HG03457 (cell line): ENCODE measurements around the gene FAM222A.

Source experiments
- ATAC-seq: cut with Tn5 transposase; IDR thresholded peaks from one replicate; pipeline ENCODE4 v1.9.1; 2021; ENCODE audit warnings: moderate number of reproducible peaks; ENCODE audit not compliant: unreplicated experiment

The FAM222A gene

DNA sequence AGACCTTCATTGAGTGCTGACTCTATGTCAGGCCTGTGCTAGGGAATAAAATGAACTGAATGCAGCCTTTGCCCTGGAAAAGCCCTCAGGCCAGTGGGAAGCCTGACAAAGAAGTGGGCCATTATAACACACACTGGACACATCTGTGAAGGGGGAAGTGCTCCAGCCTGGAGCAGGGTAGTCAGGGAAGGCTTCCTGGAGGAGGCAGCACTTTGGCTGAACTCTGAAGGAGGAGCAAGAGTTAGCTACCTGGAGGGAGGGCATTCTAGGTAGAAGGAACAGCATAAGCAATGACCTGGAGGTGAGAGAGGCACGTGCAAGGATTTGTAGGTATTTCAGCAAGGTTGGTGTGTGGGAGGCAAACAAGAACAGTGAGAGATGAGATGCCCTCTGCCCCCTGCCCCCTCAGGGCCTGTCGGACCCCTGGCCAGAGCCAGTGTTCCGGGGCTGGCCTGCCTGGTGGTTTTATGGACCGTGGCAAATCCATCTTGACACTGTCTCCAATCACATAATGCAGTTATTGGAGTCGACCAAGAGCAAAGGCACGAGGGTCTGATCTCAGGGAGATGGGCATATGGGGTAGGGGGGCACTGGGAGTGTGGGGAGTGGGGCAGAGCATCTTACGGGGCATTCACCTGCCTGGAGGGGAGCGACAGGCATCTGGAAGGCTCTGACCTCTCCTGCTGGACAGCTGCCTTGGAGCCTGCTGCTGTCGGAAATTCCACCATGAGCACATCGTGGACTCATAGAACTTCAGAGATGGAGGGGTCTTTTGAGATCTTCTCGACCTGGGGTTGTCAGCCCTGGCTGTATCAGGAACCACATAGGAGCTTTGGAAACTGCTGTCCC is 2.7 kb upstream of the FAM222A start:
- ATAC-seq, result no peak

DNA sequence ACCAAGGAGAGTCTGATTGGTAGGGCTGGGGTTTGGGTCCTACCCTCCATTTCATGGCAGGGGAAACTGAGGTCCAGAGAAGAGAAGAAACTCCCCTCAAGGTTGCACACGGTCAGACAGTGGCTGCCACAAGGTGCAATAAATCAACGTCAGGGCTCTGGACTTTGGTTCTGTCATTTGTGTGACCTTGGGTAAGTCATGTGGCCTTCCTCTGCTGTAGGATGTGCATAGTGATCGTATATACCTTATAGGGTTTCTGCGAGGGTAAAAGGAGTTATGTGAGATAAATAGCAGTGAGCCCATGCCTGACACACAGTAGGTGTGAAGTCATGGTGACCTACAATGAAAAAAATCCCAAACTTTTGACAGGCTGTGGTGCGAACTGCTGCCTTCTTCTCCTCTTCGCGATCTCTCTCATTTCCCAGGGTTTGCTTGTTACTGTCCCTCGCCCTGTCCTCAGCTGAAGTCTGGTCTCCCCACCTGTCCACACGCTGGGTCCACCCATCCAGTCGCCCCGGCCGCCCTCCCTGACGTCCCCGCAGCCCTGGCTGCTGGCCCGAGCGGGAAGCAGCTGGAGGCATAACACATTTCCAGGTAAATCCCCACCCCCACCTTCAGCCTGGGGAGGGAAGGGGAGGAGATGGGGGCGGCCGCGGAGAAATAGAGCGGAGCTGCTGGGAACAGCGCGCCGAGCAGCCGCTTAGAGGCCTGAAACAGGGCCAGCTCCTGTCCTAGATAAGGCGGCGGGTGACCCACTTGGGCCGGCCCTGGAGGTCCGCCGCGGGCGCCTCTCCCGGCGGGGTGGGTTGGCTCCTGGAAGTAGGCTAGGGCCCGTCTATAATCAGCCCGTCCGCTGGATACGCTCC is 1.8 kb upstream of the FAM222A start:
- no peak for ATAC-seq

DNA sequence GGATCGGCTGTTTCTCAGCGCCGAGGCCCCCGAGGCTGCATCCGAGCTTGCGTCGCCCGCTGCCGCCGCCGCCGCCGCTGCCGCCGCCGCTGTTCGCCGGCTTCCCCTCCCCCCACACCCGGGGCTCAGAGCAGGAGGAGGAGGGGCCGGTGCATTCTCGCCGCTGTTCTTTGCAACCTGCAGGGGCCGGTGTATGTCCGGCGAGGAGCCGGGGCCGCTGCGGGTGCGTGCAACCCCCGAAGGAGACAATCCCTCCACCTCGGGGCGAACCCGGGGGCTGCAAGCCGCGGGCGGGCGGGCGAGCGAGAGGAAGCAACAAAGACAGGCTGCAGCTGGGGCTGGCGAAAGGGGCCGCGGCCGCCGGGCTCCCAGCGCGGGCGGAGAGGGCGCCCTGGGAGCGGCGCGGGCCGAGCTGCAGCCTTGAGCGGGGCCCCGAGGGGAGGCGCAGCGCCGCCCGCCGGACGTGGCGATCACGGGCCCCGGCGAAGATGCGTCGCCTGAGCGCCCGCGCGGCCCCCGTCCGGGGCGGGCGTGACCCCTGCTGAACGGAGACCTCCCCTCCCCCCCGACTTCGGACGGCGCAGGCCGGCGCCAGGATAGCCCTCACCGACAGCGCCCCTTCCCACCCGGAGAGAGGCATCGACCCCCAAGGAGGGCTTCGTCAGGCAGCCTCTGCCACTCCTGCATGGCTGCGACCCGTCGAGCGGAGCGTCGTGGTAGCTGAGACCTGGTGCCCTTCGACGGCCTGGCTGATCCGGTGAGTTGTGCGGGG is 702 bp downstream of the FAM222A start:
- no peak for ATAC-seq

DNA sequence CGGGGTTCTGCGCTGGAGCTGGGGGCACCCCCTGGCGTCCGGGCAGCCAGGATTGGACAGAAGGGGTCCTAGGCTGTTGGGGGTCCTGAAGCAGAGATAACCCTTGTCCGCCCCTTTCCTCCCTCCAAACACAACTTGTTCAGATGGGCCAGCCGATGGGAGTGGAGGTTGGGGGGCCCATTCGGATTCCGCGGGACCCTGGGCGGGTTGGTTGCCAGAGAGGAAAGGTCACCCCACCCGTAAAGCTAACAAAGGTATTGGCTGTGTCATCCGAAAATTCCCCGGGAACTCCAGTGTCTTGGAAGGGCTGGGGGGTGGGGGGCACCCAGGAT is 1.3 kb downstream of the FAM222A start:
- no peak for ATAC-seq

DNA sequence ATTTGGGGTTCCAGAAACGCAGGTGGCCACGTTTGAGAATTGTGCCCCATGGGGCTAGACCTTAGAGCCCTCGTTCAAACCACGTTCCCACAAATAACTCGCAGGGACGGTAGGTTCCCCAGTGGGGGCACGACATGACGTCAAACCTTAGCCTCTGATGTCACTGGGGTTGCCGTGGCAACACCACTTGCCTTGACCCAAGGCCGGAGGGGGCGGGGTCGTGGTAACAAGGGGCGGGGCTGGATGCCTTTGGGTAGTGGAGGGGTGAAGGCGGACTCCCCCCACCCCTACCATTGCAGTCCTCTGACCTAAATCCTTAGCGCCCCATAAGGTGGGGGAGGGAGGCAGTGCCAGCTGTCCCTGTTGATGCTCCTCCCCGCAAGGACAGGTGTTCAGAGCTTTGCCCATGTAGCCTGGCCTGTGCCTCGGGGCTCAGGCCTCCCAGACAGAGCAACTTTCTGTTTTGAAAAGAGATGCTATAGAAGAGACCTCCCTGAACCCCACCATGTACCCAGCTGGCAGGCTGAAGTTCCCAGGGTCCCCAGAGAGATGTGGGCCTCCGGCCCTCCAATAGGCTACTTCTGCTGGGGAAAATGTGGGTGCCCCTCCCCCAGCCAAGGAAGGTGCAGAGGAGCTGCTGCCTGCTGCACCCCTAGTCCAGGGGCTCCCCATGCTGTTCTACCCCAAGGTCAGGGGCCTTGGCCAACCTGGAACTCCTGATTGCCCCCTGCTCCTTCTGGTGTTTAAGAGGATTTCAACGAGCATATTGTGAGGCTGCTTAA is 1.9 kb downstream of the FAM222A start:
- ATAC-seq, result no peak

DNA sequence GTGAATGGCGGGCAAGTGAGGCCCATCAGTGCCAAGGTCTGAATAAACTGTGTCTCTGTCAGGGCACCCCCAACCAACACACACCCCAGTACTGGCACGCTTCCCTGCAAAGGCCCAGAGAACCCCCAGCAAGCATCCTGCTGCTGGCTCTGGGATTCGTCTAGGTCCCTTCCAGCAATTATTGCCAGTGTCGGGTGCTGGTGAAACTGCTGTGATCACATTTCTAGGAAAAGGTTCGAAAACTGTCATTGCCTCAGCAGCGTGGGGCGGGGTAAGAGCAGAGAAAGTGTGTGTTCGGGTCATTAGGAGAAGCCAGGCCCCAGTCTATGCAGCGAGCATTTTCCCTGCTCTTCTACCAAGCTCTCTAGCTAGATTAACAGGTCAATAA is 2.5 kb downstream of the FAM222A start:
- ATAC-seq, result no peak

DNA sequence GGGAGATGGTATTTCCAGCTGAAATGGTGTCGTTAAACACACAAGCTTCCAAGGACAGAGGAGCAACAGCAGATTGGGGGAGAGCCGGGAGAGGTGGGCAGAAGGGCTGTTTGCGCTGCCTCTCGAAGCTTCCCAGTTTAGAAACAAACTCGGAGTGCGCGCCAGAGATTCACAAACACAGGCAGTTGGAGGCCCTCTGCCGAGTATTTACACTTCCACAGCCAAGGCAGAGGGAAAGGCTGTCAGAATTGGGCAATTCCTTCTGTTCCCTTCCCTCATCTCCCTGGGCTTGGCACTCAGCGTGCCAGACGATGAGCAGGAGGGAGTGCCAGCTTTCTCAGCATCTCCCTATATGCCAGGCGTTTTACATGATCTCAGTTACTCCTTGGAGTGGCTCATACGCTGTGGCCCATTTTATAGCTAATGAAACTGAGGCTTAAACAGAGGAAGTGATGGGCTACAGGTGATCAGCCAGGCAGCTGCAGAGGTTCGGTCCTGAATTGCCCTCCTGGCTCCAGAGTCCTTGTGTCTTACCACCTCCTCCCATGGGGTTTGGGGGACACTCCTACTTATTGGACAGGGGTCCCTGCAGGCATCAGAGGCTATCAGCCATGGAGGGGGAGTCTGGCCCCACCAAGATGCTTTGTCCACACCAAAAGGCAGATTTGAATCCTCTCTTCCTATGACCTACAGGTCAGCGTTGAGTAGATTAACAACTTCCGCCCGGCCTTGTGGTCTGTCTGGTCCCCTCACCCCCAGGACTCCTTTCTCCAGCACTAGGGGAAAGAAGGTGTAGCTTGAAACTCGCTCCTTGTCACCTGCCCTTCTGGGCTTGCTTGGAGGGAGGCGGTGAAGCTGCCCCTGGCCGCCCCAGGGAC is 3.1 kb downstream of the FAM222A start:
- ATAC-seq, result no peak

DNA sequence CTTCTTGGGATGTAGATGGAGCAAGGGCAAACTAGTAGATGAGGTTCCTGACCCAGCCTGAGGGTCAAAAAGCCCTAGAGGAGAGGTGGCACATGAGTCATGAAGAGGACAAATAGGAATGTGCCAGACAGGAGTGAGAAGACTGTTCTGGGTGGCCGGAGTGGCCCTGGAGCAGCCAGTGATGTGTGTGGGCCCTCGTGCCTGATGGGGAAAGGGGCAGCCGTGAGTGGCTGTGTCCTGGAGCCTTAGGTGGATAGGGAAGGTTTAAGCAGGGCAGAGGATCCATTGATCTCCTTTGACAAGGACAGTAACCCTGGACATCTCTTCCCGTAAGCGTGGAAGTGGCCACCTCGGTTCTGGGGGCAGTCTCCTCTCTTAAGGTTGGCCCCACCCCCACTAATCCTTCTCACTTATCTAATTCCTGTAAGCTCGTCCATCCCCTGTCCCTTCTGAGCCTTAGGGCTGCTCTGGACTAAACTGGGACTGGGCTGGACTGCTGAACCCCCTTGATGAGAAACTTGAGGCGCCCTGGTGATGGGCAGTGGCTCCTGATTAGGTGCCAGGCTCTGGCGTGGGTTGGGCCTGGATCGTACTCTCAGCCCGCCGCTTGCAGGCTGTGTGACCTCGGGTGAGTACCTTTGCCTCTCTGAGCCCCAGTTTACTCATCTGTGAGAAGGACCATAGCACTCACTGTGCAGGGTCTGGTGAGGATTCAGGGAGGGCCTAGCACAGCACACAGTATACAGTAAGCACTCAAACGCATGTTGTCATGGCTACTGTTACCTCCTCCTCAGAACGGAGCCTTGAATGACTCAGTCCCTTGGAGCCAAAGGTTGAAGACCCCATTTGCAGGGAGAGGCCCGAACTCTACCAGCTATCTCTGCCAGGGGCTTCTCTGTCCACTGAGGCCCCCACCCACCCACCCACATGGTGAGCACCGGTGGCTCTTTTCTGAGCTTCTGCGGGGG is 4.0 kb downstream of the FAM222A start:
- ATAC-seq, result no peak

DNA sequence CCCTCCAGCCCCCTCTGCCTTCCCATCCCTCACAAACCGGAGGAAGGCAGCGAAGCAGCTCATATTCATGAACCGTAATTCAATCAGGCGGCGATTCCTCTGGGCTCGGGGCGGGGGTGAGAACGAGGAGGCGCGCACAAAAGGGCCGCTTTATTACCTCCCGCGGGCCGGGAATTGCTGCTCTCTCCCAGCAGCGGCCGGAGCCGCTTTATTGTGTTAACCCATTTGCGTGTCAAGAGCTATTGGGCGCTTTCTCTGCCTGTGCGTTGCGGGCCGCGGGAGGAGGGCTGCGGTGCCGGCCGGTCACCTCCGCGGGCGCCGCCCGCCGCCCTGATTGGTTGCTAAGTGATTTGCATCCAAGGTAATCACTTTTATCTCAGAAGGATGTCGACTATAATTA is 4.8 kb downstream of the FAM222A start:
- ATAC-seq, result no peak

DNA sequence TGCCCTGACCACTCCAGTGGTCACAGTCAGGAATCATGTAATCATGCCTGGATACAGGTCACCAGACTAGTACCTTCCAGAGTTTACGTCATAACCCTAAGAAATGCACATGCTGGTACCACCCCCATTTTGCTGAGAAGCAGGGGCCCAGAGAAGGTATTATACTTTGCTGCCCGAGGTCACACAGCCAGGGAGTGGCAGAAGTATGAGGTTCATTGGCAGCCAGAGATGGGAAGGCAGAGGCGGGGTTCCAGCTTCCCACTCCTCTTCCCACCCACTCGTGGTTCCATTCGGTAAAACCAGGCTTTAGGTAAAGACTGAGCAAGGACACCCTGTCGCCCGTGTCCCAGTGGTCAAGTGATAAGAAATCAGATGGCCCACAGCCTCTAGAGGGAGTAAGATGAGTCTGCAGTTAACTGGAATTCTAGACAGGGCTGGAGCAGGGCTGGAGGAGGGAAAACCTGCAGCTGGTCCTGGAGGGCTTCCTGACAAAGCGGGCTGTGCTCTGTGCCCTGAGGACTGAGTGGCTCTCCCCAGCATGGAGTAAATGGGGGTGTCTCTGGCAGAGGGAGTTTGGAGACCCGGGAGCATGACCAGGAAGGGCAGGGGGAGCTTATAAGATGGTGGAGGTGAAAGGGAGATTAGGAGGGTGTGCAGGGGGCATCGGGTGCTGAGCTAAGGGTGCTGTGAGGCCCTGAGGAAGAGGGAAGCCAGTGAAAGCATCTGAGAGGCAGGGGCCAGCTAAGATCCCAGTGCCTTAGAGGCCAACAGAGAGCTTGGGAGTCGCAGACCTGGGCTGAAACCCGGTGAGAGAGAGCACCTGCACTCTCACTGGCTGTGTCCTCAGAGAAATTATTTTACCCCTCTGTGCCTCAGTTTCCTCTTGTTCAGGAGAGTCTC is 5.7 kb downstream of the FAM222A start:
- no peak for ATAC-seq

DNA sequence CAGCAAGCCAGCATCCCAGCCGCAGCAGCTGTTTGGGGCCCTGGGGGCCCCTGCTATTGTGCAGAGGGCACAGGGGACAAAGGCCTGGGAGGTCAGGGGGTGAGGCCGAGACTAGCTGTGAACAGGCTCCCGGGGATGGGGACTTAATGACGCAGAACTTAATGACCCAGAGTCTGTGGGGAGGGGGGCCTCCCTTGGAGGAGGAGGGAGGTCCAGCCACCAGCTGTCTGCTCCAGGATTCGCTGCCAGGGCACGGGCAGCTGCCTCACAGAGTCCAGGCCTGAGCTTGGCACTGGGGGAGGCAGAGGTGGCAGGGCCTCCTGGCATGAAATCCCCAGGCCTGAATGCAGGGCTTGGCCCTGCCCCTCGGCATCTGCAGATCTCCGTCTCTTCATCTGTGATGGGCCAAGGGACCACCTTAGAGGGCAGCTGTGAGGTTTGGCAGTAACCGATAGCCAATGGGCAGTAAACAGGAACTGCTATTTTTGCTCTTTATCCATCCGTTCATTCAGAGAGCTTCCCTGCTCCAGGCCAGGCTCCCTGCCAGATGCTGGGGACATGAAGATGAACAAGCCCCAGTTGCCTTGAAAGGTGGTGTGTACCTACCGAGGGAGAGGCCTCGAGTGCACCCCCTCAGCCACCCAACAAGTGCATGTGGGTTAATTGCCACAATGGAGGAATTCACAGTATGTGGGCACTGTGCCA is 6.7 kb downstream of the FAM222A start:
- no peak for ATAC-seq

DNA sequence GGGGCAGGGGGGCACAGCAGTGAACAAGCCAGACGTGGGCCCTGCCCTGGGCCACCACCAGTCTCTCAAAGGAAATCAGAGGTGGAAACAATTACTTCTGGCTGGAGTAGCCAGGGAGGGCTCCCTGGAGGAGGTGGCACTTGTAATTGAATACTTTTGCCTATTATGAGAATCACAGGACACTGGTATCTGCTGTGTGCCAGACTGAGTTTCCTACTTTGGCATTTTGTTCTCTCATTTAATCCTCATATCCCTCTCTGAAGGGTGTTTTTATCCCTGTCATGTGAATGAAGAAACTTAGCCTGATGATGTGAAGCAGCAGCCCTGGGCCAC is 7.2 kb downstream of the FAM222A start:
- no peak for ATAC-seq

DNA sequence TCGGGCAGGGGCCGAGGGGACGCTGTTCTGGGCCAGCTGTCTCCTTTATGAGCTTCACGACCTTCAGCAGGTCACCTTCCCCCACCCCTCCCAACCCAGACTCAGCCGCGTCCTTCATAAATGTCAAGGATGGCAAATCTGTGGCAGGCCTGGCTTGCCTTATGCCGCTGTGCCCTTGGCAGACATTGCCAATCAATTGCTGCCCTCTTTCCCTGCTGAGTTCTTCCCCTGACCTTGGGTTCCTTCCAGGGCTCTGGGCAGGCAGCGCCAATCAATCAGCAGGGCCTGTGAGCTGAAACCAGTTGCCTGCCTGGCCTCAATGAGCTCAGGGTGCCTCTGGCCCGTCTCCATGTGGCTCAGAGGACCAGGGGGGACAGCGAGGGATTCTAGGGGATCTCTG is 7.7 kb downstream of the FAM222A start:
- ATAC-seq, result no peak

DNA sequence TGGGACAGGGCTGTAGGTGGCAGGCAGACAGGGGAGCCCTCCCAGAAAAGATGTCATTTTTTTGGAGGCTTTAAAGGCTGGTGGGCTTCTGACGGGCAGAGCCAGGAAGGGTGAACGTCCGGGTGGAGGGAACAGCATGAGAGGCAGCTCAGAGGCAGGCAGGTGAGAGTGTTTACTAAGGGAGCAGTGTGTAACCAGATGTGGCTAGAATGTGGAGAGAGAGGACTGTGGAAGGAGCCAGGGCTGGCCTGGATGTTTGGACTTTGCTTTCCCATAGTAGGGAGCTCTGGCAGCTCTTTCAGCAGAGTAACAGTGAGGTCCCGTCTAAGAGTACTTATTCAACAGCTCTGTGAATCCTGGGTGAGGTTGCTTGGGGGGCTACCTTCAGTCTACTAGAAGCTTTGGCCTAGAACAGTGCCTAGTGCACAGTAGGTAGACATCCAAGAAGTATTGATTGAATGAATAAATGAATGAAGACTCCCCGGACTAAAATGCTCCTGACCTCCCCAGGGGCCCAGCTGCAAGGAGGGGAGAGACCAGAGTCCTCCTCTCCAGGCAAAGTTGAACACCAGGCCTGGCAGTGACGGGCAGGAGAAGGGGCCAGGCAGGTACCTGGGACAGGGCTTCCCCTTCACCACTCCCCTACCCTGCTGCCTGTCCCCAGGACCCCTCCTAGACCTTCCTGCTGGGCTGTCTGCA is 8.5 kb downstream of the FAM222A start:
- no peak for ATAC-seq

DNA sequence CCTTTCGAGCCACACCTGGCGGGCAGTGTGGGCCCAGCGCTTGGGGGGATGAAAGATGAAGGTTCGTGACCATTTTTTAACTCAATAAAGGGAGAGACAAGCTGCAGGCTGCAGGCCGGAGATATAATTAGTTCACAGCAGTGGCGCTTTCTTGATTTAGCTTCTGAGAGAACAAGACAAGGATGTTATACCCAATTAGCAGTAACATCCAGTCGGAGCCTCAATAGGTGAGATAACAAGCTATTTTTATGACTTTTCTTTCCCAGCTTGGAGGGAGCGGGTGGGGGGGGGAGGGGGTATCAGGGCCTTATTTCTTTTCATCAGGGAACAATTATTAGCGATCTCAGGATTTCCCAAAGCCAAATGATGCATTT is 9.1 kb downstream of the FAM222A start:
- ATAC-seq, result no peak

DNA sequence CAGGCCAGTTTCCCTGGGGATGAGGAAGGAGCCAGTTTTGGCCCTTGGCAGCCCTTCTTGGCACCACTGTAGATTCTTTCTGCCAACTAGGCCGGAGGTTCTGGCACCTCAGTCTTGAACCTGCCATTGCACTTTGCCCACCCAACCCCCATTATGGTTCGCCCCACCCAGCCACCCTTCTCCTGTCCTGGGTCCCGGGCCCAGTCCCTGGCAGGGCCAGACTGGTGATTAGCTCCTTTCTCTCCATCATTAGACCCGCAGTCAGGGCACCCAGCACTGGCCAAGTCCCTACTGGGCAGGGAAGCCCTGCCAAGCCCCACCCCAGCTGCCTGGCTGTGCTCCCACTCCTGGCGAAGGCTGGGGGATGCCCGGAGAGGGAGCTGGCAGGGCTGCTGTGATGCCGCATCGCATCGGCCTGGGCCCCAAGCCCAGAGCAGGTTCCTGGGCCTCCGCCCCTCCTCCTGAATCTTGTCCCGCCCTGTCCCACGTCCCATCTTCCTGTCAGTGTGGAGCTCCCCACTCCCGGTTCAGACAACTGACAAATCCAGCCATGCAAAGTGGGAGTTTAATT is 9.8 kb downstream of the FAM222A start:
- no peak for ATAC-seq
